HG02870 (cell line): ENCODE results near the gene ADAM15.

ENCODE experiments used
- ATAC-seq: cut with Tn5 transposase; IDR thresholded peaks from one replicate; pipeline ENCODE4 v1.9.1; 2021; ENCODE audit warnings: mild to moderate bottlenecking, moderate library complexity; ENCODE audit not compliant: unreplicated experiment

ADAM15 gene

DNA sequence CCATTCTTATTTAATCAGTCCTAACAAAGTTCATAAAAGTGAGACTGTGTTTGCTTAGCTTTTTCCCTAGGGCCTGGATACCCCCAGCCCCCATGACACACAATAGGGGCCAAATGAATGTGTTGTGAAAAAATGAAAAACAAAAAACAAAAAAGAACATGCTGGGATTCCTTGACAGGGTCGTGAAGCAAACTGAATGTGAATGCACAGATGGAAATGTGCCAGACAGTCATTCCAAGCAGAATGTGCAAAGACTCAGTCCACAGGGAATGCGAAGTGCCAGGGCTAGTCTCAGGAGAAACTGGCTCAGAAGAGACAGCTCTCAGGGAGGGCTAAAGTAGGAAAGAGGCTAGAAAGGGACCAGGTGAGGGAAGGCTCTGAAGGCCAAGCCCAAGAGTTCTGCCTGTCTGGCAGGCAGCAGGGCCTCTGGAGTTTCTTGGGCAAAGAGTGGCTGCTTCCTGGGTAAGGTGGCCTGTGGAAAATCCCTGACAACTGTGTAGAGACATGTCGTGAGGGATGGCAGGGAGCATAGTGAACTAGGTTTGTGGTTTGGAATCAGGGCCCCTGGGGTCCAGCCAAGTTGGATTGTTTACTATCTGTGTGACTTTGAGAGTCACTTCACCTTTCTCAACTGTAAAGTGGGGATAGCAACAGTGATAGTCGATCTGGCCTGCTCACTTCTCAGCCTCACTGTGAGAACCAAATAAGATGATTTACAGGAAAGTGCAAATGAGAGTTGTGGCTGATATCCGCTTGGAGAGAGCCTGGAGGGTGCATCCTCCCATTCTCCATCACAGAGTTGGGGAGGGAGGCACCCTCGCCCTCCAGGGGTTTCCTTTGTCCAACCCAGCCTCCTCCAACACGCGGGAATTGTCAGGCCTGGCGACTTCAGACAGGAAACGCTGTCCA is 1.2 kb upstream of the ADAM15 start:
- no peak for ATAC-seq

DNA sequence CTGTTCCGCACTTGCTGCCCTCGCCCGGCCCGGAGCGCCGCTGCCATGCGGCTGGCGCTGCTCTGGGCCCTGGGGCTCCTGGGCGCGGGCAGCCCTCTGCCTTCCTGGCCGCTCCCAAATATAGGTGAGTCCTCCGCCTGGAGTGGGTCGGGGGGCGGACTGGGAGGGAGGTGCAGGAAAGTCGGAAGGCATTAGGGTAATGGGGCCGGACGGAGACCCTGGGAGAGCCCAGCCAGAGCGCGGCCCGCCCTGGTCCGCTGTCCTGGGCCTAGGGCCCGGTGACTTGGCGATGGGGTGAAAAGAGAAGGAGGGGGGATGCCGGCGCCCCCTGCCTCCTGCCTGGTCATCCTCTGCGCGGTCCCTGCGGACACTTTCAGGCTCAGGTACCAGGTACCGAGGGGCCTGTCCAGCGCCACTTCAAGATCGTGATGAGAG is 243 bp downstream of the ADAM15 start:
- ATAC-seq: no peak

DNA sequence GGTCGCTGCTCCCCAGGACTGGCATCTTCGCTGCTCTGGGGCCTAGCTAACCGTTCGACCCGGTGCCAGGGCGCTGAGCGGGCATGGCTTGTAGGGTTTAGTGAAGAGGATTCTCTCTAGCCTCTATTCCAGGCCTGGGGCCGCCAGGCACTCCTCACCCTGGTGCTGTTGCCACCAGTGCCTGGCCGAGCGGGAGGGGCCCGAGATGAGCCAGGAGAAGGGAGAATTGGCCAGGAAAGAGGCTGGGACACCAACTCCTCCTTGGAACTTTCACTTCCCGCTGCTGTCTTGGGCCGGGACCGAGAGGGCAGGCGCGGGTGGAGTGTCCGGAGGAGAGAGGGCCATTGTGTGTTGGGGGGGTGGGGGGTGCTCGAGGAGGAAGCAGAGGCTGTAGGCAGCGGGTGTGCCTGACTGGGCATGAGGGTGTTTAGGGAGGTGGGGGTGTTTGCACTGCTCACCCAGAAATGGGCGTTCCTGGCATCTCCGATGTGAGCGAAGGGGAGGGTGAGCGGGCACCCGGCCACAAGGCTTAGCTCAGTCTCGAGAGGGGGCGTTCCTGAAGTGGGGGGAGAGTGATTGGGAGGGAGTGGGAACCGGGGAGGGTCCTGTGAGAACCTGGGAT is 772 bp downstream of the ADAM15 start:
- no peak for ATAC-seq

DNA sequence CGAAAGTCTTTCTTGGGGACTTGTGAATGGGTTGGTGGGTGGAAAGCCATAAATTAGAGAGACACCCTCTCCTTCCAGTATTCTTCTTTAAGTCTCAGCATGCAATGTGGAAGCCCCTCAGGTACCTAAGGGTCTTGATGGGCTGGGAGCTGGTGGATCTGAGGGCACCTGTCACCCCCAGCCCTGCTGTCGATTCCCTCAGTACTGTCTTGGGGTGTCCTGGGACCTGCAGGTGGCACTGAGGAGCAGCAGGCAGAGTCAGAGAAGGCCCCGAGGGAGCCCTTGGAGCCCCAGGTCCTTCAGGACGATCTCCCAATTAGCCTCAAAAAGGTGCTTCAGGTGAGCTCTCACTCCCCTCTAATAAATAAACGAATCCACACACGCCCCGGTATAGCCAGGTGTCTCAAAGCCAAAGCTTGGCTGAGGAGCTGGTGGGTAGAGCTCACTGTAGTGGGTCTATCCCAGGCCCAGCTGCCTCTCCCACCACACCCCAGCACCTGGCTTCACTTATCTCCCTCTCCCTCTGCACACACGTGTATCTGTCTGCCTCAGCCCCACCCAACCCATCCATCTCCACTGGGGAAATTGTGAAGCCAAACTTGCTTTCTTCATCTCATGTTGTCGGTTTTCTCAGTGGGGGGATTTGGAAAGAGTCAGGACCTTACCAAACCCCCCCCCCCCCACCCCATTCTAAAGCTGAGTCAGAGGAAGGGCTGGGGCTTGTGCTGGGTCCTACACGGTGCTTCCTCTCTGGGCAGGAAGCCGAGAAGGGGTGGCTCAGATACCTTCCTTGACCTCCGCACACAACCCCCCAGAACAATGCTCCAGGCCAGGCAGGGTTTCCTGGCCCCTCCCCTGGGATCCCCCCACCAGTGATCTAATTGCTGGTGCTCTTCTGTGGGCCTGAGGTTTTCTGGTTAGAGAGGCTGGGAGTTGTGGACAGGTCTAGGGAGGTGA is 1.6 kb downstream of the ADAM15 start:
- no peak for ATAC-seq

DNA sequence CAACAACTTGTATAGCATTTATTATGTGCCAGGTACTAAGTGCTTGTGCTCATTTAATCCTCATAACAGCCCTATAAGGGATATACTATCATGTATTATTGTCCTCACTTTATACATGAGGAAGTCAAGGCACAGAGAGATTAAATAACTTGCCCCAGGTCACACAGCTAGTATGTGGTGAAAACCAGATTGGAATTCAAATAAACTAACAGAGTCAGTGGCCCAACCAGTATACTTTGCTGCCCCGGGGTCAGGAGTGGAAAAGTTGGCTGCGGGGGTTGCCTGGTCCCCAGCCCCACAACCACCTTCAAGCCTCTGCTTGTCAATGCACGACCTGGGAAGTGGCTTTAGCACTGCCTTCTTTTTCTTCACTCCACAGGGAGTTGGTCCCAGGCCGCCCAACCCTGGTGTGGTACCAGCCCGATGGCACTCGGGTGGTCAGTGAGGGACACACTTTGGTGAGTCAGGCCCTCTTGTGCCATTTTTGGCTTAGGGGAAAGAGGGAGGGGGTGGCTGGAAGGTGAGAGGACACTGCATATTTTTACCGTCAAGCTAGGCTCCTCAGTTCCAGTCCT is 2.5 kb downstream of the ADAM15 start:
- no peak for ATAC-seq

DNA sequence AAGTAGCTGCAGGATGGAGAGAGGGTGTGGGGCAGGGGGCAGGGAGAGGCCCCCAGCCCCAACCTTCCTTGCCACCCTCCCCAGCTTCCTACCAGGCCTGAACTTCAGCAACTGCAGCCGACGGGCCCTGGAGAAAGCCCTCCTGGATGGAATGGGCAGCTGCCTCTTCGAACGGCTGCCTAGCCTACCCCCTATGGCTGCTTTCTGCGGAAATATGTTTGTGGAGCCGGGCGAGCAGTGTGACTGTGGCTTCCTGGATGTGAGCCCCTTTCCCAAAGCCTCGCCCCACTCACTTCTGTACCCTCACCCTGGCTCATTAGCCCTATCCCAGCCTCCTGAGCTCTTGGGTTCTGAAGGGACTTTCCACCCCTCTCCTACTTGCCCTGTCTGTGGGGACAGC is 6.0 kb downstream of the ADAM15 start:
- ATAC-seq: no peak

DNA sequence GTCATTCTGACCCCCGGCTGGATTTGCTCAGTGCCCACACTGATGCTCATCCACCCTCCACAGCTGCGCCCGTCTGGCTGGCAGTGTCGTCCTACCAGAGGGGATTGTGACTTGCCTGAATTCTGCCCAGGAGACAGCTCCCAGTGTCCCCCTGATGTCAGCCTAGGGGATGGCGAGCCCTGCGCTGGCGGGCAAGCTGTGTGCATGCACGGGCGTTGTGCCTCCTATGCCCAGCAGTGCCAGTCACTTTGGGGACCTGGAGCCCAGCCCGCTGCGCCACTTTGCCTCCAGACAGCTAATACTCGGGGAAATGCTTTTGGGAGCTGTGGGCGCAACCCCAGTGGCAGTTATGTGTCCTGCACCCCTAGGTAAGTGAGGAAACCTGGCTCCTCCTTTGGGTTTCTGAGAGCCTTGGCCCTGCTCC is 6.7 kb downstream of the ADAM15 start:
- ATAC-seq: no peak

DNA sequence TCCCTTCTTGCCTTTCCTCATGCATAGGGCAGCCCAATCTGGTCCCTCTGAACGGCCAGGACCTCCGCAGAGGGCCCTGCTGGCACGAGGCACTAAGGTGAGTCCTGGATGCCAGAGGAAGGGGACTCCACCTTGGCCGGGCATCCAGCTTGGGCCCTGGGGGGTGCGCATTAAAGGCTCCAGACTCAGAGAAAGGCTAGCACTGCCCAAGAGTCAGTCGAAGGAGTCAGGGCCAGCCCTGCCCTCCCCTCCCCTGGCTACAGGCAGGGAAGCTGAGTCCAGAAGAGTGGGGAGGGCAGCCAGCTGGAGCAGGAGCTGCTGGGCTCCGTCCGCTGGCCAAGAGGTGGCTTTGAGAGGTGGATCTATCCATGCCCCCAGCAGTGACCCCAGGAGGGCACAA is 9.6 kb downstream of the ADAM15 start:
- no peak for ATAC-seq

DNA sequence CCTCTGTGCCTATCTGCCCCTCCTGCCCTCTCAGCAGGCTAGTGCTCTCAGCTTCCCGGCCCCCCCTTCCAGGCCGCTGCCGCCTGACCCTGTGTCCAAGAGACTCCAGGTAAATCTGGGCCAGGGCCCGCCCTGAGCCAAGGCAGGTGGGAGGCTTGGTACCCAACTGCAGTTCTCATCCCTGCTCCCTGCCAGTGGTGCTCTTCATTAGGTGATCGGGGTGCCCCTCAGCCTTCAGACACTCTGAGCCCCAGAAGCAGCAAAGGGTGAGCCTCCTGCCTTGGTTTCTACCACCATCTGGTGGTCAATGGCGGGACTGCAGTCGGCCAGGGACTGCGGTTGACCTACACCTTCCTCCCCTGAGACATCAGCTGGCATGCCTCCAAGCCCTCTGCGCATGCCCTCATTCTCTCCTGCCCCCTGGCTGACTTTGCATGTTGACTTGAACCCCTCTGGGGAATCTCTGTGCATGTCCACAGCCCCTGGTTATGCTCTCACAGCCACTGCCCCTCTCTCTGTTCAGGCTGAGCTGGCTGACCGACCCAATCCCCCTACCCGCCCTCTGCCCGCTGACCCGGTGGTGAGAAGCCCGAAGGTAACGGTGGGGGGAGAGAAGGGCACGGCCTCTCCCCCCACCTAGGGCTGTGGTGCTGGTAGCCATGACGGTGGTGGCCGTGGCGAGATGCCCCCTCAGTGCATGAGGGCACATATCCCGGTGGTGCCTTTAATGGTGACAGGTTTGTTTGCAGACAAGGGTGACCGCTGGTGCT is 10.4 kb downstream of the ADAM15 start:
- ATAC-seq: peak; percentile 38

DNA sequence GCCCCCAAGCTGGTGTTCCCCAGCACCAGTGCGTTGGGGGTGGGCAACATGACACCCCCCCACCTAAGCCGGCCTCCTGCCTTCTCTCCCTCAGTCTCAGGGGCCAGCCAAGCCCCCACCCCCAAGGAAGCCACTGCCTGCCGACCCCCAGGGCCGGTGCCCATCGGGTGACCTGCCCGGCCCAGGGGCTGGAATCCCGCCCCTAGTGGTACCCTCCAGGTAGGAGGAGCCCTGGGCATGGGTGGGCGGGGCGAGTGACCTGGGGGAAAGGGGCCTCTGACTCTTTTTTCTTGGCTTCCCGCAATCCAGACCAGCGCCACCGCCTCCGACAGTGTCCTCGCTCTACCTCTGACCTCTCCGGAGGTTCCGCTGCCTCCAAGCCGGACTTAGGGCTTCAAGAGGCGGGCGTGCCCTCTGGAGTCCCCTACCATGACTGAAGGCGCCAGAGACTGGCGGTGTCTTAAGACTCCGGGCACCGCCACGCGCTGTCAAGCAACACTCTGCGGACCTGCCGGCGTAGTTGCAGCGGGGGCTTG is 11.1 kb downstream of the ADAM15 start:
- no peak for ATAC-seq

DNA sequence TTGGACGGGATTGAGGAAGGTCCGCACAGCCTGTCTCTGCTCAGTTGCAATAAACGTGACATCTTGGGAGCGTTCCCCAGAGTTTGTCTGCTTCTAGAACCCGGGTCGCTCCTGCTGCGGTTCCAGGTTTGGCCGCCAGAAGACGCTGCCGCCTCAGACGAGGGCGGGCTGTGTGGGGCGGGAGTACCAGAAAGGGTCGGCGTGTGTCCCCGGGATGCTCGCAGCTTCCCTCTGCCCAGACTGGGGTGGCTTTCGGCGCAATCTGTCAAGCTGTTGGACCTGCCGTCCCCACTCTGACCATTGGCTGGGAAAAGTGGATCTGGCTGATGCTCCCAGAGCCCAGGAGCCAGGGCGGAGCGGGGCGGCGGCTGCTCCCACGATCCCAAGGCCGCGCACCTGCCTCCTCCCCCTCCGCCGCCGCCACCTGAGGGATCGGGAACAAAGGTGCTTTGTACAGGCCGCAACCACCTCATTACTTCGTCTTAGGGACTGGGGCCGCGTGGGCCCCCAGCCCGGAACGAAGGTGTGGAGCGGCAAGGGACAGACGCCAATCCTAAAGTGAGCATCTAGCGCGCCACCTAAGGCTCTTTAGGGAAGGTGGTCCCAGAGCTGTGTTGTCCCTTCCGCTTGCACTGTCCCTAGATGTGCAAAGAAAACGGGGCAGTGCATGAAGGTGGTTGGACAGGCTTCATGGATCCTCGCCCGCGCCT is 11.7 kb downstream of the ADAM15 start:
- ATAC-seq: no peak

DNA sequence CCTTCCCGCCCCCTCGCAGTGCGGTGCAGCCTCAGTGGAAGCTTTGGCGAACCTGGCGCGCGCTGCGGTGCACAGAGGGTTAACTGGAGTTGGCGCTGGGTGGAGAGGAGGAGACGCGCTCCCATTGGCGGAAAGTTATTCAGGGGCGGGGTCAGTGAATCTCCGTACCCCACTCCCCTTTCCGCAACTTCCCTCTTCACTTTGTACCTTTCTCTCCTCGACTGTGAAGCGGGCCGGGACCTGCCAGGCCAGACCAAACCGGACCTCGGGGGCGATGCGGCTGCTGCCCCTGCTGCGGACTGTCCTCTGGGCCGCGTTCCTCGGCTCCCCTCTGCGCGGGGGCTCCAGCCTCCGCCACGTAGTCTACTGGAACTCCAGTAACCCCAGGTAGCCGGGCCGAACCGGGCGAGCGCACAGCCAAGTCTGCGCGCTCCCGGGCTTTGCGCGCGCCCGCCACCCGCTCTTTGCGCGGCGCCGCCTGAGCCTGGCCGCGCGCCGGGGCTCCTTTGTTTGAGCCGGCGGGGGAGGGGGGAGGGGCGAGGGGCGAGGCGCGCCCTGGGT is 12.5 kb downstream of the ADAM15 start, which contains the start of gene EFNA4:
Gene EFNA4, plus strand, starts transcription at position 191 of the 561 bp plus-strand sequence. Its CDS starts 84 bp downstream, at position 275.
- peak; percentile 64 for ATAC-seq

DNA sequence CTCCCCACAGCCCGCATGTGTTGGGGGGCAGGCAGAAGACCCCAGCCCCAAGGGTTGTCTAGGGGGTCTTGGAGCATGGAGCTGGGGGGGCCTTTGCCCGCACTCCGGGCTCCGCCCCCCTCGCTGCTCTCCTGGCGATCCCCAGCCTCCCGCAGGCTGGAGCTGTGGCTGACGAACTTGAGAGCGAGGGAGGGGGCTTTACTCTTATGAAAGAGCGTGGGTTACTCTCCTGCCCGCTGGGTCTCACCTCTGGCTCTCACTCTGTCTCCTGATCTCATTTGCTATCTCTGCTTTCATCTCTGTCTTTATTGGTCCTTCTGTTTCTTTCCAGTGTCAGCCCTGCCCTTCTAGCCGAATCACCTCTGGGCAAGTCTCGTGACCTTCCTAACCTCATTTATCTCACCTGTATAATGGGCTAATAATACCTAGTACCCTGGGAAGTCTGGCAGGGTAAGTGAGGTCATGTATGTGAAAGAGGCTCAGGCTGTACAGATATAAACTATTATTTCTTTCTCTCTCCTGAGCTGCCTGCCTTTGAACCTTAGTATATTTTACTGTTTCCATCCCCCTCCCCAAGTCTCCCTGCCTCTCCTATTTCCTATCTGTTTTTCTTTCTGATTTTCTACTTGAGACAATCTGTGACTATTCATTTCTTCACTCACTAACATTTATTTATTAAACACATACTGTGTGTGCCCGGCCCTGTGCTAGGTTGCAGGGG is 13.2 kb downstream of the ADAM15 start:
- no peak for ATAC-seq

DNA sequence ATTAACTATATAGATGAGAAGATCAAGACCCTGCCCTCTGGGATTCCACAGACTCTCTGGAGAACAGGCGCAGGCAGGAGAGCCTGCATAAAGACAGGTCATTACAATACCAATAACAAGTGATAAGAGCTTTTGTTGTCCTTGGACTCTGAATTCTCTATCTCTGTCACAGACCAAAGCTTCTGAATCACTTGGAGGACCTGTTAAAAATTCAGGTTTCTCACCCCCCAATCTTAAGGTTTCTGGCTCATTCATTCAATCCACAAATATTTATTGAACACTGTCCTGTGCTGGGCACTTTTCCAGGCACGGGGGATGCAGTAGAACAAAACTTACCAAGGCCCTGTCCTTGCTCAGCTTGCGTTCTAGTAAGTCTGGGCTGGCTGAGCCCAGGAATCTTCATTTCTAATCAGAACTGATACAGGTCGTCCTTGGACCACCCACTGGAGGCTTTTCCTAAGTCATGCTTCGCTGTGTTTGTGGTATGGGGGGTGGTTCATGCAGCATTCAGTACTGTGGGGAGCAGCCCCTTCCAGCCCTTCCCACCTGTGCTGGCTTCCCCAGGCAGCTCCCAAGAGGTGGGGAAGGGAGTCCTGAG is 13.8 kb downstream of the ADAM15 start:
- ATAC-seq: no peak

DNA sequence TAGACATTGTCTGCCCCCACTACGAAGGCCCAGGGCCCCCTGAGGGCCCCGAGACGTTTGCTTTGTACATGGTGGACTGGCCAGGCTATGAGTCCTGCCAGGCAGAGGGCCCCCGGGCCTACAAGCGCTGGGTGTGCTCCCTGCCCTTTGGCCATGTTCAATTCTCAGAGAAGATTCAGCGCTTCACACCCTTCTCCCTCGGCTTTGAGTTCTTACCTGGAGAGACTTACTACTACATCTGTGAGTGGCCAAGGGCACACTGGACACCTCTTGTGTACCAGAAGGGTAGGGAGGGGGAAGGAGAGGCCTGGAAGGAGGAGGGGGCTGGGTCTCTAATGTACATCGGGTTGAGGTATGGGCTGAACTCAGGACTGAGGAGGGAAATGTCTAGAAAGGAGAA is 15.7 kb downstream of the ADAM15 start:
- no peak for ATAC-seq

DNA sequence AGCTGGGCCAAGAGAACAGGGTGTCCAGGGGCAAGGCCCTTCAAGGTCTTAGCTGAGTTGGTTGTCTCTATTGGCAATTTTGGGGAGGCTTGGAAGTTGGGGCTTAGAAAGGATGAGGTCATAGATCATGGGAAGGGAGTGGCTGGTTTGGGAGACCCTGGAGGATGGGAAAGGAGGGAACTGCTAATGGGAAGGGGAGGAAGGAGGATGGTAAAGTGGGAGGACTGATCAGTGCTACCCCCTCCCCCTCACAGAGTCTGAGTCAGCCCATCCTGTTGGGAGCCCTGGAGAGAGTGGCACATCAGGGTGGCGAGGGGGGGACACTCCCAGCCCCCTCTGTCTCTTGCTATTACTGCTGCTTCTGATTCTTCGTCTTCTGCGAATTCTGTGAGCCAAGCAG is 17.5 kb downstream of the ADAM15 start:
- no peak for ATAC-seq

DNA sequence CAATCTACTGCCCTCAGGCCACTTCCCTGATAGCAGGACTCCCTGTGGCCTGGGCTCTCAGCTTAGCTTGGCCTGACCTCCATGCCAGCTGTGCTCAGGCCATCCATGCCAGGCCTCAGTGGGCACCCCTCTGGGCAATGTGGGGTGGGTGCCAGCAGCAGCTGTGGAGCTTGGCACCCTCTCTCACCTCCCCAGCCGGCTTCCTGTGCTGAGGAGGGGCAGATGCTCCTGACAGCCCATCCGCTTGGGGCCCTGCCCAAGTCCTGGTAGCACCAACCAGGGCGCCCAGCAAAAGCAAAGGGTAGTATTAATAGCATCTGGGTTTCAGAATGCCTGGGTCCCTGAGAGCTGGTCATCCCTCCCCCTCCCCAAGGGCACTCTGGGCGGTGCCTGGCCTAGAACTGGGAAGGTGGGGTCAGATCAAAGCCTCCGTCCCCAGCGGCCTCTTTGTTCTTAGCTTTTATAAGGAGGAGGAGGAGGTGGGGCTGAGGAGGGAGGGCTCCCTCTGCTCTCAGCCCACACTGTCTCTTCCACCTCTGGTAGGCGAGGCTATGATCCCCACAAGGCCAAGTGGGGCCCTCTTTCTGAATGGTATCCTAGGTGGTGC is 18.5 kb downstream of the ADAM15 start:
- no peak for ATAC-seq
